T-helper 9 cell (primary cell): Measurements from ENCODE around the gene IL21.
"Not testable (repeated sequence)": the region's sequence is repeated elsewhere in the genome, so short reads cannot be mapped to it uniquely, and the experiment has no call there.

Experiments used
- DNase-seq: peaks from one replicate; pipeline ENCODE4 v3.0.0-alpha.2; 2020

The IL21 gene

DNA sequence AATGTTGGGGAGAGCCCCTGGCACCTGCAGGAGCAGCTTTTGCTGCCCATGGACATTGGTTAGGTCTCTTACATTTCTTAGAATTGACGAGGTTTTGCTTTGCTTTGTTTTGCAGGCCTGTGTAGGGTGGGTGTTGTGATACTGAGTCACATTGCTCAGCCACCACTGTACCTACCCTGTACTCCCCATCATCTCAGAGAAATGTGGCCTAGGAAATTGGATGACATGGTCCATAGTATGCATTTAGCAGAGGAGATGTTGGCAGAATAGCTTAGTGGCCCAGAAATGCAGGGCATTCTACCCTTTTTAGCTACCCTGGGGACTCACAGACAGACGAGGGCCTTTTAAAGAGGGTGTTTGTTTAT, 43.7 kb downstream of the IL21 start:
- no peak for DNase-seq

- no peak for DNase-seq
These were observed 44.3 kb downstream of the IL21 start for GRCh38 chr4:122576261-122577188.

- DNase-seq, result not testable (repeated sequence)
These were observed 46.5 kb downstream of the IL21 start for GRCh38 chr4:122574347-122574746.

DNA sequence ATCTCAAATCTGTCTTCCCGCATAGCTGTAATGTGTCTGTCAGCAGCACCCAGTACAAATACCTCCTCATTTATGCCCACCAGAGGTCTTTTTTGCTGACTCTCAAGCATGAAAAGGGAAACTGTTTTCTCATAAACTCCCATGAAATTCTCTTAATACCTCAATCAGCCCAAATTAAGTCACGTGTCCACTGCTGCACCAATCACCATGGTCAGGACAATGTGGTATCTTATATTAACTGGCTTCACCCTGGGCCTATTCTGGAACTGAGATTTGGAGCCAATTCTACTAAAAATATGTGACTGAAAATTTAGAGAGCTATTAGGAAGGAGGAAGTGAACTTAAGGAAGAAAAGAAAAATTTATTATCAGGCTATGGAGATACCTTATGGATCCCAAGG, 58.4 kb downstream of the IL21 start:
- no peak for DNase-seq
